Lung (tissue), 12 donors: Measurements from ENCODE around the gene MBOAT1. TPM values are rescaled to one million over a fixed set of nuclear protein-coding genes. Genes with fewer than 3 reads are reported as not detected.

Source experiments
- ATAC-seq: fragments of 200-7000 bp; cut with Tn5 transposase; one replicate; pipeline ENCODE4 v1.9.1; 2020; ENCODE audit warnings: moderate number of reproducible peaks; ENCODE audit not compliant: insufficient read depth, low FRiP score
- DNase-seq, 3 donors: peaks; one replicate each; pipeline ENCODE4 v3.0.0-alpha.2; 2013 to 2017
- H3K27ac ChIP-seq, 2 donors: one replicate each; pipeline ENCODE4 v1.5.1; 2013; ENCODE audit warnings: mild to moderate bottlenecking in 2 of 2, moderate library complexity in 2 of 2, control low read depth in 1 of 2, inconsistent platforms in 1 of 2, low read depth in 1 of 2, low read length in 1 of 2
- H3K27me3 ChIP-seq, 3 donors: one replicate each; pipeline ENCODE4 v1.5.1; 2013; ENCODE audit warnings: low read length in 2 of 3; ENCODE audit not compliant: control insufficient read depth in 3 of 3, insufficient read depth in 3 of 3
- H3K36me3 ChIP-seq, 4 donors: one replicate each; pipeline ENCODE4 v1.5.1; 2013; ENCODE audit warnings: low read length in 4 of 4, mild to moderate bottlenecking in 1 of 4, moderate library complexity in 1 of 4; ENCODE audit not compliant: control insufficient read depth in 4 of 4, insufficient read depth in 4 of 4
- H3K4me1 ChIP-seq, 5 donors: one replicate each; pipeline ENCODE4 v1.5.1; 2013; ENCODE audit warnings: low read length in 5 of 5, mild to moderate bottlenecking in 2 of 5, moderate library complexity in 1 of 5; ENCODE audit not compliant: control insufficient read depth in 5 of 5, insufficient read depth in 5 of 5
- H3K4me3 ChIP-seq: one replicate; pipeline ENCODE4 v1.5.1; 2013; ENCODE audit warnings: mild to moderate bottlenecking, control low read depth, moderate library complexity
- H3K9ac ChIP-seq, 2 donors: one replicate each; pipeline ENCODE4 v1.5.1; 2013; ENCODE audit warnings: low read length in 2 of 2, control low read depth in 1 of 2; ENCODE audit not compliant: insufficient read depth in 1 of 2
- H3K9me3 ChIP-seq, 4 donors: one replicate each; pipeline ENCODE4 v1.5.1; 2013; ENCODE audit warnings: low read length in 3 of 4, mild to moderate bottlenecking in 1 of 4, moderate library complexity in 1 of 4; ENCODE audit not compliant: control insufficient read depth in 4 of 4, insufficient read depth in 3 of 4
- WGBS, 2 donors: extraction: QIAGEN DNeasy Blood & Tissue Kit; methylation state at CpG; one replicate each; pipeline ENCODE4 v1.1.7; 2013; 5-methylcytosine and 5-hydroxymethylcytosine counted together
- polyA plus RNA-seq, 2 donors: library from polyadenylated mRNA; stranded (reverse); fragments of 200-250 nt; gene quantifications; one replicate each; pipeline ENCODE4 v1.2.1, GENCODE V29; 2013
- total RNA-seq, 2 donors: library from RNA; depleted of rRNA in 1 of 2; stranded (reverse); fragments of >200 nt in 1 of 2; gene quantifications; one replicate each; pipeline ENCODE4 v1.2.1, GENCODE V29; 2014 to 2021
- TF ChIP-seq, protein P1 (sequence below): IDR thresholded peaks from 2 replicates; pipeline ENCODE4 v1.5.1; 2012; ENCODE audit warnings: mild to moderate bottlenecking; ENCODE audit errors: control extremely low read depth, extremely low read depth
- donor health status: control.
- donor health status: control.
- donor health status: Bipolar disorder and iron deficiency.
- donor health status: healthy.
- donor health status: DM: yes; HTN: yes; CAD: no.

The MBOAT1 gene
- total and polyA plus RNA-seq, 4 donors = 2.3 to 27.4 (median 8.7) TPM

DNA sequence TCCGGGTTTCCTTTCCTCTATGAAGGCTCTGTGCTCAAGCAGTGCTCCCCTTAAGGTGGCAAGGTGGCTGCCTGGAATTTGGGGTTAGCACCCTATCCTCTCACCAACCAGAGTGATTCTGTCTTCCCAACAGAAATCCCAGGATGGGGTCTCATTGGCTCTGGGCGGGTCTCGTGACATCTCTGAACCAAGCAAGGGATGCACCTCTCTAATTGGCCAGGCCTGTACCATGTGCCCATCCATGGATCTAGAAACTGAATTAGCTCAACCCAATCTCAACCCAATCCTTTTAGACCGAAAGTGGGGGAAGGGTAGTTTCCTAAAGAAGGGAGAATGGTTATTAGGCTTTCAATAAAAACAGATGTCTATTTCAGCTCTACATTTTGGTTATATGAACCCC, 17.6 kb upstream of the MBOAT1 start:
- TF ChIP-seq, protein P1, sequence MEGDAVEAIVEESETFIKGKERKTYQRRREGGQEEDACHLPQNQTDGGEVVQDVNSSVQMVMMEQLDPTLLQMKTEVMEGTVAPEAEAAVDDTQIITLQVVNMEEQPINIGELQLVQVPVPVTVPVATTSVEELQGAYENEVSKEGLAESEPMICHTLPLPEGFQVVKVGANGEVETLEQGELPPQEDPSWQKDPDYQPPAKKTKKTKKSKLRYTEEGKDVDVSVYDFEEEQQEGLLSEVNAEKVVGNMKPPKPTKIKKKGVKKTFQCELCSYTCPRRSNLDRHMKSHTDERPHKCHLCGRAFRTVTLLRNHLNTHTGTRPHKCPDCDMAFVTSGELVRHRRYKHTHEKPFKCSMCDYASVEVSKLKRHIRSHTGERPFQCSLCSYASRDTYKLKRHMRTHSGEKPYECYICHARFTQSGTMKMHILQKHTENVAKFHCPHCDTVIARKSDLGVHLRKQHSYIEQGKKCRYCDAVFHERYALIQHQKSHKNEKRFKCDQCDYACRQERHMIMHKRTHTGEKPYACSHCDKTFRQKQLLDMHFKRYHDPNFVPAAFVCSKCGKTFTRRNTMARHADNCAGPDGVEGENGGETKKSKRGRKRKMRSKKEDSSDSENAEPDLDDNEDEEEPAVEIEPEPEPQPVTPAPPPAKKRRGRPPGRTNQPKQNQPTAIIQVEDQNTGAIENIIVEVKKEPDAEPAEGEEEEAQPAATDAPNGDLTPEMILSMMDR = no peak
- no peak for DNase-seq
- Histone ChIP-seq H3K4me1 (no peaks in the 10 kb centered on the region), H3K9ac (no peak overlapping the region), H3K27ac (no peak overlapping the region), H3K9me3 (no peaks in the 10 kb centered on the region), H3K4me3 (no peak overlapping the region), H3K27me3 (no peaks in the 10 kb centered on the region), H3K36me3 (no peaks in the 10 kb centered on the region)
- WGBS, 2 donors = 92 to 96% methylated on average over 4 of the region's 4 CpGs
- ATAC-seq = no peak

DNA sequence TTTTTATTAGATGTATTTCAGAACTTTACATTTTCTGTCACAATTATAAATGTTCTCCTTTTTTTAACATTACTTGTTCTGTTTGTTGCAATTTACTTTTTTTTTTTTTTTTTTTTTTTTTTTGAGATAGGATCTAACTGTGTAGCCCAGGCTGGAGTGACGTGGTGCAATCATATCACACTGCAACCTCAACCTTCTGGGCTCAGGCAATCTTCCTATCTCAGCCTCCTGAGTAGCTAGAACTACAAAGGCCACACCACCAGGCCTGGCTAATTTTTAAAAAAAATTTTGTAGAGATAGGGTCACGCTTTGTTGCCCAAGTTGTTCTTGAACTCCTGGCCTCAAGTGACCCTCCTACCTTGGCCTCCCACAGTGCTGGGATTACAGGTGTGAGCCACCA, 15.1 kb upstream of the MBOAT1 start:
- Histone ChIP-seq H3K9ac (no peak overlapping the region), H3K36me3 (no peaks in the 10 kb centered on the region), H3K9me3 (no peaks in the 10 kb centered on the region), H3K27ac (no peak overlapping the region), H3K4me1 (no peaks in the 10 kb centered on the region), H3K27me3 (no peaks in the 10 kb centered on the region), H3K4me3 (no peak overlapping the region)
- ATAC-seq = no peak
- TF ChIP-seq, protein P1 = no peak
- WGBS, 2 donors = 91 to 92% methylated on average over 2 of the region's 2 CpGs
- DNase-seq = no peak

DNA sequence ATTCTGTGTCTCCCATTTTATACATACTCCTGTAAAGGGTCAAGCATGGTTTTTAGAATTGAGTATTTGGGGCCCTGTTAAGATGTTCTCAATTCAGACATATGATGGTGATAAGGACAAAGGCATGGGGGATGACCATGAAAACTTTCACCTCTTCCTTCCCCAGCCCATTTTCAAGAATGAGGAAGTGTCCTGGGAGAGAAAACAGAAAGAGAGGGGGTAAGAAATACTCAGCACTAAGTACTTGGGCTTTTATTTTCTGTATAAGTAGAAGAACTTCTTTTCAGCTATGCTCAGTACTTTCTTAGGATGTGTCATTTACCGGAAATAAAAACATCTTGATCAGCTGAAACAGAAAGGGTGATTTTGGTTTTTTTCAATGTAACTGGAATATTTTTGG, 10.9 kb upstream of the MBOAT1 start:
- no peak overlapping the region for H3K27ac ChIP-seq
- no peaks in the 10 kb centered on the region for H3K9me3 ChIP-seq
- DNase-seq (no peak), ATAC-seq (no peak)
- TF ChIP-seq, protein P1 = no peak
- H3K4me3 ChIP-seq = no peak overlapping the region
- WGBS, 2 donors = 82 to 87% methylated on average over 1 of the region's 1 CpG
- no peak overlapping the region for H3K9ac ChIP-seq
- H3K27me3 ChIP-seq = no peaks in the 10 kb centered on the region
- H3K4me1 ChIP-seq = peaks cover 0 to under 1% (median 0%) of the 10 kb centered on the region in 5 donors
- no peaks in the 10 kb centered on the region for H3K36me3 ChIP-seq

DNA sequence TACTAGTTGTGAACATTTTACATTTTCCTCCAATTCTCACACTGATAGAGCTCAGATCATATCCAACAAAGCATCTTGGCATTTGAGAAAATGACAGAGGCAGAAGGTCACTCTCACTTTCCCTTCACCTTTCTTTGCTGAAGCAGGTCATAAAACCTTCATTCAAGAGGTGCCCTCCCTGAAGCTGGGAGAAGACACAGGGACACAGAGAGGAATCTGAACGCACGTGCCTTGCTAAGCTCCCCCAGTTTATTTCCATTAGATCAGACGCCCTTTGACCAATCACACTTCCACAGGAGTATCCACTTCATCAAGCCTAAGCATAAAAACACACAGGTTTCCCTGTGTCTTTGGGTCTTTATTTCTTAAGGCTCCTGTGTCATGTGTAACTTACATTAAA, 9.2 kb upstream of the MBOAT1 start:
- peaks cover 0 to 9% (median 1%) of the 10 kb centered on the region in 5 donors for H3K4me1 ChIP-seq
- TF ChIP-seq, protein P1 = no peak
- H3K9me3 ChIP-seq = no peaks in the 10 kb centered on the region
- no peak for DNase-seq
- no peak overlapping the region for H3K4me3 ChIP-seq
- no peaks in the 10 kb centered on the region for H3K36me3 ChIP-seq
- WGBS, 2 donors = 66 to 83% methylated on average over 3 of the region's 3 CpGs
- H3K27ac ChIP-seq = no peak overlapping the region
- no peak for ATAC-seq
- no peak overlapping the region for H3K9ac ChIP-seq
- H3K27me3 ChIP-seq = no peaks in the 10 kb centered on the region
